HEK293 (cell line): ENCODE measurements around the gene SLC8A2.

Experiments used
- CTCF ChIA-PET: fragments of 350-600 bp; formaldehyde crosslinking; extraction: SDS; loops from one replicate; lab custom pipeline; 2021; ENCODE audit warnings: antibody characterized with exemption; lab: Yijun Ruan, JAX
- POLR2A ChIA-PET: fragments of 300-600 bp; formaldehyde crosslinking; extraction: SDS; loops from one replicate; lab custom pipeline; 2020; ENCODE audit warnings: antibody characterized with exemption, inconsistent platforms; lab: Yijun Ruan, JAX
- H3K27ac ChIP-seq: fragments of 200-500 bp; sonication (Bioruptor generic); 2 replicates; pipeline ENCODE4 v1.5.1; 2014; ENCODE audit warnings: low read depth, low read length, control low read depth, inconsistent platforms; ENCODE audit errors: extremely low read depth
- H3K36me3 ChIP-seq, 2 experiments: fragments of 200-500 bp in 1 of 2; sonication (Bioruptor generic) in 1 of 2; 1 replicate in 1 of 2; 2 replicates in 1 of 2; pipeline ENCODE4 v1.5.1; 2014 to 2017; ENCODE audit warnings: inconsistent platforms in 2 of 2, low read length in 2 of 2; ENCODE audit not compliant: control insufficient read depth in 2 of 2, insufficient read depth in 1 of 2
- H3K4me1 ChIP-seq: fragments of 200-500 bp; sonication (Bioruptor generic); 2 replicates; pipeline ENCODE4 v1.5.1; 2014; ENCODE audit warnings: mild to moderate bottlenecking, low read length, inconsistent platforms; ENCODE audit not compliant: control insufficient read depth, insufficient read depth
- H3K4me3 ChIP-seq: 2 replicates; pipeline ENCODE4 v1.5.1; 2011; ENCODE audit warnings: low read depth, mild to moderate bottlenecking, control low read depth, low read length, moderate library complexity
- H3K9me3 ChIP-seq: fragments of 200-500 bp; sonication (Bioruptor generic); 2 replicates; pipeline ENCODE4 v1.5.1; 2014; ENCODE audit warnings: low read depth, low read length, inconsistent platforms; ENCODE audit not compliant: control insufficient read depth, insufficient read depth
- GLI2 ChIP-seq: fragments of 450-650 bp; formaldehyde crosslinking; IDR thresholded peaks from 2 replicates; pipeline ENCODE4; 2017; ENCODE audit warnings: missing biosample characterization, missing genetic modification characterization, low read depth, borderline replicate concordance
- GLIS1 ChIP-seq: fragments of 450-650 bp; formaldehyde crosslinking; IDR thresholded peaks from 2 replicates; pipeline ENCODE4 v1.5.1; 2016; ENCODE audit warnings: missing biosample characterization, missing genetic modification characterization
- TRIM28 ChIP-seq: IDR thresholded peaks from 2 replicates; pipeline ENCODE4 v1.6.1; 2011; ENCODE audit warnings: low read length, control low read depth, borderline replicate concordance
- ZBTB7A ChIP-seq: fragments of 450-650 bp; formaldehyde crosslinking; IDR thresholded peaks from 2 replicates; pipeline ENCODE4 v1.5.1; 2016; ENCODE audit warnings: low read depth, missing biosample characterization, missing genetic modification characterization
- ZNF146 ChIP-seq: fragments of 450-650 bp; formaldehyde crosslinking; IDR thresholded peaks from 2 replicates; pipeline ENCODE4 v1.5.1; 2016; ENCODE audit warnings: missing biosample characterization, missing genetic modification characterization
- ZNF175 ChIP-seq: fragments of 450-650 bp; formaldehyde crosslinking; IDR thresholded peaks from 2 replicates; pipeline ENCODE4 v1.5.1; 2016; ENCODE audit warnings: missing biosample characterization, missing genetic modification characterization
- ZNF18 ChIP-seq: fragments of 450-650 bp; formaldehyde crosslinking; IDR thresholded peaks from 2 replicates; pipeline ENCODE4 v1.5.1; 2016; ENCODE audit warnings: missing biosample characterization, missing genetic modification characterization
- ZNF202 ChIP-seq: fragments of 450-650 bp; formaldehyde crosslinking; IDR thresholded peaks from 2 replicates; pipeline ENCODE4 v1.5.1; 2016; ENCODE audit warnings: missing biosample characterization, missing genetic modification characterization, borderline replicate concordance
- ZNF366 ChIP-seq: fragments of 450-650 bp; formaldehyde crosslinking; conservative IDR thresholded peaks from 2 replicates; pipeline ENCODE4 v1.5.1; 2016; ENCODE audit warnings: missing biosample characterization, missing genetic modification characterization
- ZNF391 ChIP-seq: fragments of 450-650 bp; formaldehyde crosslinking; IDR thresholded peaks from 2 replicates; pipeline ENCODE4 v1.5.1; 2016; ENCODE audit warnings: low read depth, missing biosample characterization, missing genetic modification characterization, borderline replicate concordance
- ZNF404 ChIP-seq: fragments of 450-650 bp; formaldehyde crosslinking; IDR thresholded peaks from 2 replicates; pipeline ENCODE4 v1.5.1; 2017; ENCODE audit warnings: missing biosample characterization, missing genetic modification characterization
- ZNF513 ChIP-seq: fragments of 450-650 bp; IDR thresholded peaks from 2 replicates; pipeline ENCODE4 v1.5.1; 2018; ENCODE audit warnings: missing biosample characterization, missing genetic modification characterization
- ZNF555 ChIP-seq: fragments of 450-650 bp; formaldehyde crosslinking; conservative IDR thresholded peaks from 2 replicates; pipeline ENCODE4 v1.5.1; 2017; ENCODE audit warnings: missing biosample characterization, mild to moderate bottlenecking, missing genetic modification characterization, inconsistent platforms
- ZNF600 ChIP-seq: fragments of 450-650 bp; formaldehyde crosslinking; IDR thresholded peaks from 2 replicates; pipeline ENCODE4 v1.5.1; 2016; ENCODE audit warnings: missing biosample characterization, missing genetic modification characterization
- ZNF626 ChIP-seq: fragments of 450-650 bp; sonication (Bioruptor Pico); formaldehyde crosslinking; IDR thresholded peaks from 2 replicates; pipeline ENCODE4 v1.5.1; 2018; ENCODE audit warnings: missing biosample characterization, missing genetic modification characterization, inconsistent platforms
- ZNF629 ChIP-seq: fragments of 450-650 bp; formaldehyde crosslinking; IDR thresholded peaks from 2 replicates; pipeline ENCODE4 v1.5.1; 2017; ENCODE audit warnings: missing biosample characterization, missing genetic modification characterization
- ZNF670 ChIP-seq: fragments of 450-650 bp; formaldehyde crosslinking; IDR thresholded peaks from 2 replicates; pipeline ENCODE4 v1.5.1; 2016; ENCODE audit warnings: missing biosample characterization, missing genetic modification characterization, low read depth
- ZNF701 ChIP-seq: fragments of 450-650 bp; formaldehyde crosslinking; IDR thresholded peaks from 2 replicates; pipeline ENCODE4 v1.5.1; 2016; ENCODE audit warnings: missing biosample characterization, missing genetic modification characterization
- ZNF843 ChIP-seq: fragments of 450-650 bp; formaldehyde crosslinking; IDR thresholded peaks from 2 replicates; pipeline ENCODE4 v1.5.1; 2016; ENCODE audit warnings: missing biosample characterization, missing genetic modification characterization
- ZSCAN16 ChIP-seq: fragments of 450-650 bp; formaldehyde crosslinking; IDR thresholded peaks from 2 replicates; pipeline ENCODE4 v1.5.1; 2016; ENCODE audit warnings: missing biosample characterization, missing genetic modification characterization
- TF ChIP-seq, protein P1 (sequence below): fragments of 450-650 bp; formaldehyde crosslinking; IDR thresholded peaks from 2 replicates; pipeline ENCODE4 v1.5.1; 2017; ENCODE audit warnings: missing biosample characterization, missing genetic modification characterization
- TF ChIP-seq, protein P2 (sequence below): fragments of 450-650 bp; formaldehyde crosslinking; IDR thresholded peaks from 2 replicates; pipeline ENCODE4 v1.5.1; 2016; ENCODE audit warnings: missing biosample characterization, missing genetic modification characterization

The SLC8A2 gene

GRCh38 chr19:47432091-47432490, 39.6 kb downstream of the SLC8A2 start:
- POLR2A ChIA-PET = interaction anchor here (0.7 kb wide), 1 partner anchor 40 kb away, joined by 6 read pairs; no protein-coding TSS in a partner anchor
- CTCF ChIA-PET = interaction anchor here (1.0 to 5.0 kb wide), 4 partner anchors 83 to 358 kb away, joined by 3 to 121 read pairs (median 12); partner anchors contain the start of gene NAPA
- Histone ChIP-seq H3K36me3 (no peaks in the 10 kb centered on the region), H3K4me1 (peaks cover 10% of the 10 kb centered on the region), H3K27ac (no peak overlapping the region), H3K9me3 (no peaks in the 10 kb centered on the region), H3K4me3 (no peak overlapping the region)
- TF ChIP-seq ZNF843 (tag by site-specific recombination) = no peak
- no peak for TF ChIP-seq GLI2 (tag by site-specific recombination)
- no peak for TF ChIP-seq ZNF366
- no peak for TF ChIP-seq ZNF146 (tag by site-specific recombination)
- no peak for TF ChIP-seq ZNF202 (tag by site-specific recombination)
- TF ChIP-seq ZBTB7A (tag by site-specific recombination) = no peak
- TF ChIP-seq ZNF18 = no peak
- no peak for TF ChIP-seq ZNF629 (tag by site-specific recombination)
- no peak for TF ChIP-seq TRIM28
- no peak for TF ChIP-seq ZNF555 (tag by site-specific recombination)
- TF ChIP-seq ZNF404 (tag by site-specific recombination) = no peak

GRCh38 chr19:47430041-47430802, 41.5 kb downstream of the SLC8A2 start:
- no peak overlapping the region for H3K27ac ChIP-seq
- no peak overlapping the region for H3K4me3 ChIP-seq
- POLR2A ChIA-PET = interaction anchor here (0.7 kb wide), 1 partner anchor 130 kb away, joined by 3 read pairs; no protein-coding TSS in a partner anchor
- H3K9me3 ChIP-seq = no peaks in the 10 kb centered on the region
- TF ChIP-seq ZNF626 (tag by site-specific recombination) (no peak), GLIS1 (tag by site-specific recombination) (no peak), ZNF600 (tag by site-specific recombination) (no peak), ZNF175 (tag by site-specific recombination) (no peak), ZNF670 (tag by site-specific recombination) (no peak), ZNF513 (tag by site-specific recombination) (no peak)
- CTCF ChIA-PET = interaction anchor here (0.9 to 3.9 kb wide), 4 partner anchors 7 to 277 kb away, joined by 3 to 38 read pairs (median 25); partner anchors contain the start of gene DHX34
- H3K36me3 ChIP-seq = no peaks in the 10 kb centered on the region
- peaks cover 10% of the 10 kb centered on the region for H3K4me1 ChIP-seq

DNA sequence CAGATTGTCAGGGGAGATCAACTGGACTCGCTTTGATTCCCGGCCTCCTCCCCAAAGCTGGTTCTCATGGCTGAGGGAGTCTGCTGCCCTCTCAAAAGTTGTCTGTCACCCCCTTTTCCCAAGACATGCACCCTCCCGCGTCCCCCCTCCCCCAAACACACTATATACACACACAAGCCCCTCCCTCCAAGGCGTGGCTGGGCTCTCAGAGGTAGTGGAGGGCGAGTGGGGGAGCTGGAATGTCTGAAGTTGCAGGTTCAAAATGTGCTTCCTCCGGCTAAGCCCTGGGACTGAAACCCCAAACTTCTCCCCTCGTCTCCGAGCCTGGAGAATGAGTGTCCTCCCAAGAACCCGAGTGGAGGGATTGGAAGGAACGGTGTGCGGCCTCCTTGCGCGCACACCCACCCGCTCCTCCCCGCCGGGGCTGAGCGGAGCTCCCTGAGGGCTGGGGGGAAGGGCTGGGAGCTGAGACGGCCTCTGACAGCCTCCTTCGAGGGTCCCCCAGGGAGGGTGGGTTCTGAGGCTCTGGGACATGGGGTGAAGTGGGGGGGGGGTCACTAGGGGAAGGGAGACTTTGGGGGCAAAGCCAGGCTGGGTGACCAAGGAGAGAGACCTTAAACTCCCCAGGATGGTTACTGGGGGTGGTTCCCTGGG, 42.4 kb downstream of the SLC8A2 start:
- H3K4me1 ChIP-seq = peaks cover 10% of the 10 kb centered on the region
- CTCF ChIA-PET = interaction anchor here (0.5 to 3.9 kb wide), 10 partner anchors 8 to 359 kb away, joined by 3 to 38 read pairs (median 8); partner anchors contain the start of genes DHX34 and NOP53
- no peaks in the 10 kb centered on the region for H3K9me3 ChIP-seq
- no peaks in the 10 kb centered on the region for H3K36me3 ChIP-seq
- no peak overlapping the region for H3K27ac ChIP-seq
- H3K4me3 ChIP-seq = no peak overlapping the region
- POLR2A ChIA-PET = interaction anchor here (1.0 to 1.7 kb wide), 8 partner anchors 9 to 219 kb away, joined by 3 to 20 read pairs (median 5); partner anchors contain the start of genes DHX34 and INAFM1
- no peak for TF ChIP-seq ZNF701 (tag by site-specific recombination)
- no peak for TF ChIP-seq ZNF391 (tag by site-specific recombination)
- TF ChIP-seq, protein P1, sequence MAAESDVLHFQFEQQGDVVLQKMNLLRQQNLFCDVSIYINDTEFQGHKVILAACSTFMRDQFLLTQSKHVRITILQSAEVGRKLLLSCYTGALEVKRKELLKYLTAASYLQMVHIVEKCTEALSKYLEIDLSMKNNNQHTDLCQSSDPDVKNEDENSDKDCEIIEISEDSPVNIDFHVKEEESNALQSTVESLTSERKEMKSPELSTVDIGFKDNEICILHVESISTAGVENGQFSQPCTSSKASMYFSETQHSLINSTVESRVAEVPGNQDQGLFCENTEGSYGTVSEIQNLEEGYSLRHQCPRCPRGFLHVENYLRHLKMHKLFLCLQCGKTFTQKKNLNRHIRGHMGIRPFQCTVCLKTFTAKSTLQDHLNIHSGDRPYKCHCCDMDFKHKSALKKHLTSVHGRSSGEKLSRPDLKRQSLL (tag by site-specific recombination) = no peak
- TF ChIP-seq ZSCAN16 (tag by site-specific recombination) = no peak
- TF ChIP-seq, protein P2, sequence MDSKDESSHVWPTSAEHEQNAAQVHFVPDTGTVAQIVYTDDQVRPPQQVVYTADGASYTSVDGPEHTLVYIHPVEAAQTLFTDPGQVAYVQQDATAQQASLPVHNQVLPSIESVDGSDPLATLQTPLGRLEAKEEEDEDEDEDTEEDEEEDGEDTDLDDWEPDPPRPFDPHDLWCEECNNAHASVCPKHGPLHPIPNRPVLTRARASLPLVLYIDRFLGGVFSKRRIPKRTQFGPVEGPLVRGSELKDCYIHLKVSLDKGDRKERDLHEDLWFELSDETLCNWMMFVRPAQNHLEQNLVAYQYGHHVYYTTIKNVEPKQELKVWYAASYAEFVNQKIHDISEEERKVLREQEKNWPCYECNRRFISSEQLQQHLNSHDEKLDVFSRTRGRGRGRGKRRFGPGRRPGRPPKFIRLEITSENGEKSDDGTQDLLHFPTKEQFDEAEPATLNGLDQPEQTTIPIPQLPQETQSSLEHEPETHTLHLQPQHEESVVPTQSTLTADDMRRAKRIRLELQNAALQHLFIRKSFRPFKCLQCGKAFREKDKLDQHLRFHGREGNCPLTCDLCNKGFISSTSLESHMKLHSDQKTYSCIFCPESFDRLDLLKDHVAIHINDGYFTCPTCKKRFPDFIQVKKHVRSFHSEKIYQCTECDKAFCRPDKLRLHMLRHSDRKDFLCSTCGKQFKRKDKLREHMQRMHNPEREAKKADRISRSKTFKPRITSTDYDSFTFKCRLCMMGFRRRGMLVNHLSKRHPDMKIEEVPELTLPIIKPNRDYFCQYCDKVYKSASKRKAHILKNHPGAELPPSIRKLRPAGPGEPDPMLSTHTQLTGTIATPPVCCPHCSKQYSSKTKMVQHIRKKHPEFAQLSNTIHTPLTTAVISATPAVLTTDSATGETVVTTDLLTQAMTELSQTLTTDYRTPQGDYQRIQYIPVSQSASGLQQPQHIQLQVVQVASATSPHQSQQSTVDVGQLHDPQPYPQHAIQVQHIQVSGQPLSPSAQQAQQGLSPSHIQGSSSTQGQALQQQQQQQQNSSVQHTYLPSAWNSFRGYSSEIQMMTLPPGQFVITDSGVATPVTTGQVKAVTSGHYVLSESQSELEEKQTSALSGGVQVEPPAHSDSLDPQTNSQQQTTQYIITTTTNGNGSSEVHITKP (tag by site-specific recombination) = 0 out of 2 replicates have a peak, but pooled peaks have one; percentile 19
